Lower lobe of right lung (tissue), 2 donors: ENCODE results near the gene DEAF1. TPM values are rescaled to one million over a fixed set of nuclear protein-coding genes. Genes with fewer than 3 reads are reported as not detected.

Experiments
- ATAC-seq, 2 donors: fragments of 200-7000 bp; cut with Tn5 transposase; one replicate each; pipeline ENCODE4 v1.9.1; 2020 to 2022; ENCODE audit warnings: mild to moderate bottlenecking in 2 of 2, moderate library complexity in 2 of 2
- DNase-seq: peaks from one replicate; pipeline ENCODE4 v3.0.0-alpha.2; 2020
- H3K27ac ChIP-seq: fragments of 200-600 bp; one replicate; pipeline ENCODE4 v1.8.0; 2022
- H3K27me3 ChIP-seq: fragments of 200-600 bp; one replicate; pipeline ENCODE4 v1.8.0; 2022; ENCODE audit warnings: low read depth
- H3K36me3 ChIP-seq: fragments of 200-600 bp; one replicate; pipeline ENCODE4 v1.8.0; 2022; ENCODE audit warnings: mild to moderate bottlenecking
- H3K4me1 ChIP-seq: fragments of 200-600 bp; one replicate; pipeline ENCODE4 v1.8.0; 2022
- H3K4me3 ChIP-seq: fragments of 200-600 bp; one replicate; pipeline ENCODE4 v1.8.0; 2022; ENCODE audit warnings: mild to moderate bottlenecking
- H3K9me3 ChIP-seq: fragments of 200-600 bp; one replicate; pipeline ENCODE4 v1.8.0; 2022
- intact Hi-C: fragments of 100-400 bp; cut with DNase I; formaldehyde crosslinking; loops from one replicate; pipeline ENCODE4 v1.11.0; 2022
- total RNA-seq: library from RNA; stranded (reverse); fragmentation: NEBNext Ultra II Directional; extraction: Animal tissue kit (Norgen Biotek cat#: 25700); gene quantifications from one replicate; pipeline ENCODE4 v1.2.1, GENCODE V29; 2021
- TF ChIP-seq, protein P1 (sequence below): fragments of 200-600 bp; IDR thresholded peaks from one replicate; pipeline ENCODE4 v1.8.0; 2022; ENCODE audit warnings: antibody characterized with exemption, mild to moderate bottlenecking
- donor health status: DM: no; HTN: yes; CAD: no; lungs with severe emphysema.

The DEAF1 gene
- total RNA-seq, 1 donor from 2014 or later, result 32.0 TPM

DNA sequence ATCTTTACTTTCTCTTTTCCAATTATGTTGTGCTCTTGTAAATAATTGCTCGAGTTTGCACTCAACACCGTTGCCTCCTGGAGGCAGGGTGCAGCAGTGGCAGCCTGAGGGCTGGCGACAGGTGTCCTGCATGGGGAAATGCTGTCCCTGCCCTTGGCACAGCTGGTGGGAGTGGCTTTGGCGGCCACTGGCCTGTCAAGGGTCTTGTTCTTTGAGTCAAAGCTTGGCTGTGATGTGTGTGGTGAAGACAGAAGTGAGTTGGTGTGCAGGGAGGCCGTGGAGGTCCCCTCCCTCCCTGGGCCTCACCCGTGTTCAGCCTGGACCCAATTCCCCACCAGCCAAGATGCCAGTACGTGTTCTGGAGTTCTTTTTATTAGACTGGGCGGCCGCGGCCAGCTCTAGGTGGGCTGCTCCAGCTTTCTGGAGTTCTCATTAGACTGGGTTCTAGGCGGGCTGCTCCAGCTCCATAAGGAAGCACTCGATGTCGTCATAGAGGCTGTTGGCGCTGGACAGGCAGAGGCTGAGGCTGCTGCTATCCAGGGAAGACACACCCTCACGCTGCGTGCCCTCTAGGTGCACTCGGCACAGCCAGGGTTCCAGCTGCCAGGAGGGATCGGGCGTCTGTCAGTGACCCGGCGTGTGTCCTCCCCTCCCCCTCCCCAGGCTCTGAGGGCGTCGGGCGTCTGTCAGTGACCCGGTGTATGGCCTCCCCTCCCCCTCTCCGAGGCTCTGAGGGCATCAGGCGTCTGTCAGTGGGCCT lies 82.6 kb downstream of the DEAF1 start:
- intact Hi-C loops, result no loop called here
- ATAC-seq (no peak), DNase-seq (no peak)
- Histone ChIP-seq H3K36me3 (peaks cover 78% of the 10 kb centered on the region), H3K27ac (no peak overlapping the region), H3K27me3 (no peaks in the 10 kb centered on the region), H3K4me1 (peaks cover 34% of the 10 kb centered on the region), H3K4me3 (no peak overlapping the region), H3K9me3 (no peaks in the 10 kb centered on the region)
- TF ChIP-seq, protein P1, sequence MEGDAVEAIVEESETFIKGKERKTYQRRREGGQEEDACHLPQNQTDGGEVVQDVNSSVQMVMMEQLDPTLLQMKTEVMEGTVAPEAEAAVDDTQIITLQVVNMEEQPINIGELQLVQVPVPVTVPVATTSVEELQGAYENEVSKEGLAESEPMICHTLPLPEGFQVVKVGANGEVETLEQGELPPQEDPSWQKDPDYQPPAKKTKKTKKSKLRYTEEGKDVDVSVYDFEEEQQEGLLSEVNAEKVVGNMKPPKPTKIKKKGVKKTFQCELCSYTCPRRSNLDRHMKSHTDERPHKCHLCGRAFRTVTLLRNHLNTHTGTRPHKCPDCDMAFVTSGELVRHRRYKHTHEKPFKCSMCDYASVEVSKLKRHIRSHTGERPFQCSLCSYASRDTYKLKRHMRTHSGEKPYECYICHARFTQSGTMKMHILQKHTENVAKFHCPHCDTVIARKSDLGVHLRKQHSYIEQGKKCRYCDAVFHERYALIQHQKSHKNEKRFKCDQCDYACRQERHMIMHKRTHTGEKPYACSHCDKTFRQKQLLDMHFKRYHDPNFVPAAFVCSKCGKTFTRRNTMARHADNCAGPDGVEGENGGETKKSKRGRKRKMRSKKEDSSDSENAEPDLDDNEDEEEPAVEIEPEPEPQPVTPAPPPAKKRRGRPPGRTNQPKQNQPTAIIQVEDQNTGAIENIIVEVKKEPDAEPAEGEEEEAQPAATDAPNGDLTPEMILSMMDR, result no peak

DNA sequence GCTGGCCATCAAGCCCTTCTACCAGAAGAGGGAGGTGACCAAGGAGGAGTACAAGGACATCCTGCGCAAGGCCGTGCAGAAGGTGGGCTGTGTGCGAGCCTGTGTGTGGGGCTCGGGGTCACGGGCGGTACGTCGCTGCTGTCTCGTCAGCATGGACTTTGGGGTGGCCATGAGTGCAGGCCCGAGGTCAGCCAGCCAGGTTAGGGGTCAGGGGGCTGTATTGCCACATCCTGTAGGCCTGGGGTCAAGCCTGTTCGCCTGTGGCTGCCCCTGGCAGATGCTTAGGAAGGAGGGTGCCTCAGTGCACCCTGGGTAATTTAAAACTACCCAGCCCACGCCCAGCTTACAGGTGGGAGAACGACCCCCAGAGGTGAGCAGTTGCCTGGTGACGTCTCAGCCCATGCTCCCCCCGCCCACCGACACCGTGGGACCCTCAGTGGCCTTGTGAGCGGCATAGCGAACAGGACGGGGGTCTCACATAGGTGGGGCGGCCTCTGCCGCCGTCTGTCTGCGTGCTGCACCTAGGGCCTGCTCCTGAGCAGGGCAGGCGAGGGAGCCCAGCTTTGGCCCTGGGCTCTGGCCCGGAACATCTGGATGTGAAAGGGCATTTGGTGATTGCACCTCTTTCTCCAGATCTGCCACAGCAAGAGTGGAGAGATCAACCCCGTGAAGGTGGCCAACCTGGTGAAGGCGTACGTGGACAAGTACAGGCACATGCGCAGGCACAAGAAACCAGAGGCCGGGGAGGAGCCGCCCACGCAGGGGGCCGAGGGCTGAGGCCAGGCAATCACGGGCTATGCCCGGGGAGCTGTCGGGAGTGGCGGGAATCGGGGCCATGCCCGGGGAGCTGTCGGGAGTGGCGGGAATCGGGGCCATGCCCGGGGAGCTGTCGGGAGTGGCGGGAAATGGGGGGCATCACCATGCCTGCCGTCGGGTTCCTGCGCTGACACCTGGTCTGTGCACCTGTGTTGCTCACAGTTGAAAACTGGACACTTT lies 83.7 kb downstream of the DEAF1 start:
- TF ChIP-seq, protein P1, result no peak
- Histone ChIP-seq H3K4me3 (no peak overlapping the region), H3K9me3 (no peaks in the 10 kb centered on the region), H3K27ac (no peak overlapping the region), H3K4me1 (peaks cover 26% of the 10 kb centered on the region), H3K27me3 (no peaks in the 10 kb centered on the region), H3K36me3 (peaks cover 89% of the 10 kb centered on the region)
- DNase-seq (no peak), ATAC-seq (no peak)
- intact Hi-C loops, result no loop called here

DNA sequence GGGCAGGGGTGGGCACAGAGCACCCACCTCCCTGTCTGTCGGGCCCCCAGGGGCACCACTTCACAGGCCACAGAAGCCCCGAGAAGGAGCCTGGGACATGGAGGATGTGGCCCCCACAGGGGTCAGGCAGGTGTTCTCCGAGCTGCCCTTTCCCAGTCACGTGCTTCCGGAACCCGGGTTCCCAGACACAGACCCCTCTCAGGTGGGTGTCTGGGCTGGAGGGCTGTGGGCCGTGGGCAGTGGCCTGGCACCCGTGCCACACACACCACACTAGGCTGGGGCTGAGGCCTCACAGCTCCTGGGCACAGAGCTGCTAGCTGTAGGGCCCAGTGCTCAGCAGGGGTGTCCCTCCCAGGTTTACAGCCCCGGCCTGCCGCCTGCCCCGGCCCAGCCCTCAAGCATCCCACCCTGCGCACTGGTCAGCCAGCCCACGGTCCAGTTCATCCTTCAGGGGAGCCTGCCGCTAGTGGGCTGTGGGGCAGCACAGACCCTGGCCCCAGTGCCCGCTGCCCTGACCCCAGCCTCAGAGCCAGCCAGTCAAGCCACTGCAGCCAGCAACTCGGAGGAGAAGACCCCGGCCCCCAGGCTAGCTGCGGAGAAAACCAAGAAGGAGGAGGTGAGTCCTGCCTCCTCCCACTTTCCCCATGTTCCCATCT lies 84.7 kb downstream of the DEAF1 start:
- TF ChIP-seq, protein P1, result no peak
- Histone ChIP-seq H3K9me3 (no peaks in the 10 kb centered on the region), H3K4me1 (peaks cover 23% of the 10 kb centered on the region), H3K4me3 (no peak overlapping the region), H3K27me3 (no peaks in the 10 kb centered on the region), H3K36me3 (peaks cover 98% of the 10 kb centered on the region), H3K27ac (no peak overlapping the region)
- intact Hi-C loops, result no loop called here
- DNase-seq (no peak), ATAC-seq (no peak)

GRCh38 chr11:609341-609811 lies 85.6 kb downstream of the DEAF1 start:
- DNase-seq, result no peak
- no peak overlapping the region for H3K27ac ChIP-seq
- intact Hi-C loops, result no loop called here
- no peaks in the 10 kb centered on the region for H3K9me3 ChIP-seq
- peaks cover 98% of the 10 kb centered on the region for H3K36me3 ChIP-seq
- no peaks in the 10 kb centered on the region for H3K27me3 ChIP-seq
- no peak for ATAC-seq
- no peak overlapping the region for H3K4me3 ChIP-seq
- H3K4me1 ChIP-seq, result peaks cover 14% of the 10 kb centered on the region
- TF ChIP-seq, protein P1, result no peak

DNA sequence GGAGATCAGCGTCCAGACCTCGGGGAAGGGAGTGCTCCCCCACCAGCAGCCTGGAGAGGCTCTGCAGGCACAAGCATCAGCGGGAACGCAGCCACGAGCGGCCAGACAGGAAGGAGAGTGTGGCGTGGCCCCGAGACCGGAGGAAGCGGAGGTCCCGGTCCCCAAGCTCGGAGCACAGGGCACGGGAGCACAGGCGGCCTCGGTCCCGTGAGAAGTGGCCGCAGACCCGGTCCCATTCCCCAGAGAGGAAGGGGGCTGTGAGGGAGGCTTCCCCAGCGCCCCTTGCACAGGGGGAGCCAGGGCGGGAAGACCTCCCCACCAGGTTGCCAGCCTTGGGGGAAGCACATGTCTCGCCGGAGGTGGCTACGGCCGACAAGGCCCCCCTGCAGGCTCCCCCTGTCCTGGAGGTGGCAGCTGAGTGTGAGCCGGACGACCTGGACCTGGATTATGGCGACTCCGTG lies 86.2 kb downstream of the DEAF1 start:
- DNase-seq (no peak), ATAC-seq (no peak)
- intact Hi-C loops, result no loop called here
- H3K27ac ChIP-seq, result no peak overlapping the region
- H3K9me3 ChIP-seq, result no peaks in the 10 kb centered on the region
- no peaks in the 10 kb centered on the region for H3K27me3 ChIP-seq
- peaks cover 98% of the 10 kb centered on the region for H3K36me3 ChIP-seq
- peaks cover 8% of the 10 kb centered on the region for H3K4me1 ChIP-seq
- H3K4me3 ChIP-seq, result no peak overlapping the region
- TF ChIP-seq, protein P1, result no peak
